Heart right ventricle (tissue), 16 donors: ENCODE data around the gene ZNF567. TPM values are rescaled to one million over a fixed set of nuclear protein-coding genes. Genes with fewer than 3 reads are reported as not detected.

Experiments used
- ATAC-seq, 8 donors: fragments of 200-7000 bp; cut with Tn5 transposase; one replicate each; pipeline ENCODE4 v1.9.1; 2020; ENCODE audit warnings: mild to moderate bottlenecking in 8 of 8, moderate library complexity in 8 of 8, moderate number of reproducible peaks in 1 of 8
- DNase-seq, 2 donors: peaks; one replicate each; pipeline ENCODE4 v3.0.0-alpha.2; 2020
- H3K27ac ChIP-seq, 10 donors: fragments of 200-600 bp; sonication (generic) in 2 of 10; one replicate each; pipeline versions ENCODE4 v1.5.0 to v1.8.0; 2020 to 2022; ENCODE audit warnings: mild to moderate bottlenecking in 3 of 10
- H3K27me3 ChIP-seq, 7 donors: fragments of 200-600 bp; one replicate each; pipeline ENCODE4 v1.8.0; 2021 to 2022; ENCODE audit warnings: mild to moderate bottlenecking in 2 of 7
- H3K36me3 ChIP-seq, 9 donors: fragments of 200-600 bp; sonication (generic) in 1 of 9; one replicate each; pipeline versions ENCODE4 v1.5.0 to v1.8.0; 2020 to 2022; ENCODE audit warnings: mild to moderate bottlenecking in 2 of 9
- H3K4me1 ChIP-seq, 9 donors: fragments of 200-600 bp; sonication (generic) in 1 of 9; one replicate each; pipeline versions ENCODE4 v1.5.0 to v1.8.0; 2020 to 2022; ENCODE audit warnings: mild to moderate bottlenecking in 4 of 9
- H3K4me3 ChIP-seq, 10 donors: fragments of 200-600 bp; sonication (generic) in 2 of 10; one replicate each; pipeline versions ENCODE4 v1.5.0 to v1.8.0; 2020 to 2022; ENCODE audit warnings: mild to moderate bottlenecking in 7 of 10, moderate library complexity in 2 of 10
- H3K9me3 ChIP-seq, 11 donors: fragments of 200-600 bp in 10 of 11; sonication (generic) in 2 of 11; one replicate each; pipeline versions ENCODE4 v1.5.0 to v1.8.0; 2013 to 2022; ENCODE audit warnings: mild to moderate bottlenecking in 2 of 11, control low read depth in 1 of 11, moderate library complexity in 1 of 11
- WGBS, 2 donors: extraction: QIAGEN DNeasy Blood & Tissue Kit; methylation state at CpG; one replicate each; pipeline ENCODE4 v1.1.7; 2013; ENCODE audit warnings: inconsistent platforms in 1 of 2; 5-methylcytosine and 5-hydroxymethylcytosine counted together
- intact Hi-C, 10 donors: fragments of 100-400 bp; cut with DNase I; formaldehyde crosslinking; loops; one replicate each; pipeline versions ENCODE4 v1.11.1 to v1.14.2; 2022
- polyA plus RNA-seq, 2 donors: library from polyadenylated mRNA; stranded (reverse); fragments of 200-250 nt; gene quantifications; one replicate each; pipeline ENCODE4 v1.2.3, GENCODE V29; 2013
- total RNA-seq, 10 donors: library from RNA; stranded (reverse); fragmentation: NEBNext Ultra II Directional in 3 of 10; extraction: Animal tissue kit (Norgen Biotek cat#: 25700) in 3 of 10; gene quantifications; one replicate each; pipeline versions ENCODE4 v1.2.1 to v1.2.4, GENCODE V29; 2021 to 2023
- TF ChIP-seq, protein P1 (sequence below), 9 donors: fragments of 200-600 bp; sonication (generic) in 2 of 9; IDR thresholded peaks; one replicate each; pipeline versions ENCODE4 v1.5.0 to v1.8.0; 2021 to 2022; ENCODE audit warnings: antibody characterized with exemption in 9 of 9, mild to moderate bottlenecking in 5 of 9, moderate library complexity in 1 of 9
- donor health status: Arrhythmogenic right ventricular cardiomyopathy.
- donor health status: ischemic (EF 13 %, LVEDD 7.1; RV severe dilation, severe dysfunction).
- donor health status: healthy with polysubstance abuse.
- donor health status: DM: no; HTN: yes; CAD: no.
- donor health status: DM: no; HTN: no; CAD: no.
- donor health status: ischemic (EF 25% LVEDD 6.9; RV normal size, moderate dysfunction).
- donor health status: ischemic (EF 25% LVEDD 5.7; RV mildly dilated, moderate dysfunction).
- donor health status: healthy.
- donor health status: DM: yes; HTN: yes; CAD: no.
- donor health status: Ischemic cardiomyopathy.
- donor health status: ischemic (EF 35%, LVEDD 5.7; RV mildly dilated, moderate dysfunction).
- donor health status: nonischemic (EF 11% LVEDD 7.7; RV severe dilation, severe dysfunction).
- donor health status: DM: yes; HTN: yes; CAD: no.
- donor health status: PGD.
- donor health status: ischemic (EF 29% LVEDD 5.4; RV normal size, mild dysfunction).
- donor health status: nonischemic (EF 23%, LVEDD 6.1; RV moderate dilation, normal function).

Gene ZNF567
- total and polyA plus RNA-seq, 12 donors, result 1.9 to 4.7 (median 3.6) TPM

- TF ChIP-seq, protein P1, sequence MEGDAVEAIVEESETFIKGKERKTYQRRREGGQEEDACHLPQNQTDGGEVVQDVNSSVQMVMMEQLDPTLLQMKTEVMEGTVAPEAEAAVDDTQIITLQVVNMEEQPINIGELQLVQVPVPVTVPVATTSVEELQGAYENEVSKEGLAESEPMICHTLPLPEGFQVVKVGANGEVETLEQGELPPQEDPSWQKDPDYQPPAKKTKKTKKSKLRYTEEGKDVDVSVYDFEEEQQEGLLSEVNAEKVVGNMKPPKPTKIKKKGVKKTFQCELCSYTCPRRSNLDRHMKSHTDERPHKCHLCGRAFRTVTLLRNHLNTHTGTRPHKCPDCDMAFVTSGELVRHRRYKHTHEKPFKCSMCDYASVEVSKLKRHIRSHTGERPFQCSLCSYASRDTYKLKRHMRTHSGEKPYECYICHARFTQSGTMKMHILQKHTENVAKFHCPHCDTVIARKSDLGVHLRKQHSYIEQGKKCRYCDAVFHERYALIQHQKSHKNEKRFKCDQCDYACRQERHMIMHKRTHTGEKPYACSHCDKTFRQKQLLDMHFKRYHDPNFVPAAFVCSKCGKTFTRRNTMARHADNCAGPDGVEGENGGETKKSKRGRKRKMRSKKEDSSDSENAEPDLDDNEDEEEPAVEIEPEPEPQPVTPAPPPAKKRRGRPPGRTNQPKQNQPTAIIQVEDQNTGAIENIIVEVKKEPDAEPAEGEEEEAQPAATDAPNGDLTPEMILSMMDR (IDR thresholded peaks at IDR 0.05), result no peak
Measured at GRCh38 chr19:36679455-36679854, 8.0 kb upstream of the ZNF567 start.

DNA sequence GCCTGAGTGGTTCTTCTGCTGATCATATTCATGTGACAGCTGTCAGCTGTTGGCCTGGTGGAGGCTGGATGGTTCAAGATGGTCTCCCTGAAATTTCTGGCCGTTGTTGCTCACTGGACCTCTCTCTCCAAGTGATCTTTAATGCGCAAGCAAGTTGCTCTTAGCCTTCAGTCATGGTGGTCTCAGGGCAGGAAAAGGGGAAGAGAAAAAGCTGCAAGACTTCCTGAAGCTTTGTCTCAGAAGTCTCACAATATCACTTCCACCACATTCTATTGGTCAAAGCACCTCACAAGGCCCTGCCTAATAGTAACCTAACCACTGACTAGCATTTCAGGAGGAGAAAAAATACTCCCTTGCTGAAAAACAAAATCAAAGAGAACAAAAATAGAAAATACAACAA lies 1.6 kb upstream of the ZNF567 start:
- H3K36me3 ChIP-seq, result peaks cover 0 to 56% (median 17%) of the 10 kb centered on the region in 9 donors
- TF ChIP-seq, protein P1 (IDR thresholded peaks at IDR 0.05), result no peak
- peak overlapping the region in 1 of 10 donors; percentile 57 for H3K27ac ChIP-seq
- peaks cover 4 to 26% (median 19%) of the 10 kb centered on the region in 9 donors for H3K4me1 ChIP-seq
- peak overlapping the region in 1 of 10 donors; percentile 78 for H3K4me3 ChIP-seq
- peaks cover 0 to 61% (median 2%) of the 10 kb centered on the region in 11 donors for H3K9me3 ChIP-seq
- ATAC-seq (no peak), DNase-seq (no peak)
- WGBS, 2 donors, result 93 to 94% methylated on average over 2 of the region's 2 CpGs
- no peaks in the 10 kb centered on the region for H3K27me3 ChIP-seq
- intact Hi-C loops, result loop anchor here in 1 of 10 donors (2.0 to 10.0 kb wide), 3 partner anchors 19 to 111 kb away; partner anchors contain the start of genes ZNF461, ZNF529 and ZNF850

More at GRCh38 chr19:36679455-36679854, 8.0 kb upstream of the ZNF567 start:
- ATAC-seq (no peak), DNase-seq (no peak)
- Histone ChIP-seq H3K36me3 (peaks cover 0 to 83% (median 30%) of the 10 kb centered on the region in 9 donors), H3K27me3 (no peaks in the 10 kb centered on the region), H3K4me1 (no peaks in the 10 kb centered on the region), H3K9me3 (peaks cover 0 to 98% (median 21%) of the 10 kb centered on the region in 11 donors), H3K4me3 (no peak overlapping the region), H3K27ac (no peak overlapping the region)
- intact Hi-C loops, result loop anchor here in 1 of 10 donors (10.0 kb wide), 1 partner anchor 155 kb away; the partner anchor contains the start of gene ZNF260

DNA sequence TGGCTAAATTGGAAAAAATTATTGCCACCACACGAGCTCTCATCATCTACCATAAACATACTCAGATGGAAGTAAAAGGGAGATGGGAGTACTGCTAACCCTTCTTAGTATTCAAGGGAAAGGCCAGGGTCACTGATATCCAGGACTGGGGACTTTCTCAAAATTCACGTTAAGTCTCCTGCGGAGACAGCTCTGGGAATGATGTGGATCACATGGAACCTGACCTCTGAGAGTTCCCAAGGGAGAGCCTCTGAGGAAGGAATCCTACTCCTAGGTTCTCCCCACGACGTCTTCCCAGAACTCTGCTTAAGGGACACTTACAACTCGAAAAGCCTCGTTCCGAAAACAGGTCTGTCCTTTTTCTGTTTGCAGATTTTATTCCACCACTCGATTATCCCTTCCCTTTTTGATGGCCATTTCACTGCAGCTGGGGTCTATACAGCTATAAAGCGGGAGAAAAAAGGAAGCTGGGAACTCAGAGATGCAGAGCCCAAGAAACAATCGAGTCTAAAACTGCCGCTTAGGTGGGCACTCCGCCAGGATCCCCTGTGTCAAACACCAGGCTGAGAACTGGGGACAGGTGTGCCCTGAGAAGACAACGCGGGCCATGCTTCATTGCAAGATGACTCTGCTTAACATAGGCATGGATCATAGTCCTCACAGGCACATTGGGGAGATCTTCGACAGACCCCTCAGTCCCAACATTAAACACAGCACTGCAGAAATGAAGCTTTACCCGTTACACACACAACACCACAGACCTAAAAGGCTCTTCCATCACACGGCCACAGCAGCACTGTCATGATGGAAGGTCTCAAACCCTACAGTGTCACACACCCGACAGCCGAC lies 823 bp upstream of the ZNF567 start:
- ATAC-seq, result peak in 5 of 8 donors; percentile 15 to 33 (median 24)
- Histone ChIP-seq H3K27me3 (no peaks in the 10 kb centered on the region), H3K4me3 (peak overlapping the region; percentile 60 to 89 (median 80)), H3K4me1 (peaks cover 4 to 26% (median 19%) of the 10 kb centered on the region in 9 donors), H3K9me3 (peaks cover 0 to 61% (median 2%) of the 10 kb centered on the region in 11 donors), H3K27ac (peak overlapping the region in 9 of 10 donors; percentile 38 to 86 (median 65)), H3K36me3 (peaks cover 0 to 57% (median 21%) of the 10 kb centered on the region in 9 donors)
- TF ChIP-seq, protein P1 (IDR thresholded peaks at IDR 0.05), result no peak
- peak; percentile 25 to 26 for DNase-seq
- intact Hi-C loops, result loop anchor here in 1 of 10 donors (2.0 to 10.0 kb wide), 3 partner anchors 20 to 112 kb away; partner anchors contain the start of genes ZNF461, ZNF529 and ZNF850
- WGBS, 2 donors, result 11 to 14% methylated on average over 20 of the region's 20 CpGs

DNA sequence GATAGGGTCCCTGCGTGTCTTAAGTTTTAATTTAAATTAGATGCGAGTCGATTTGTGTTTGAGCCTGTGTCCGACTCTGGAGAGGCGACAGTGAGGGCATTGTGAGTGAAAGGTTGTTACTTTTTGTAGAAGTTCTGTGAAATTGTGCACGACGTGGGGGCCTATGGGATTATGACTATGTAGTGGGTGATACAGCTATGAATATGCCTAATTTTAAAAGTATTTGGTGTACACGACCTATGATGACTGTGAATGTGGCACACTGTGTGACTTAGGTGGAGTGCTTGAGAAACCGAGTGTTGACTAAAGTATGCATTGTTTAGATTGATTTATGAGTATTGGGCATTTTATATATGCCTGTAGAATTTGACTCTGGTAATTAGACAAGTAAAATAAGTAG lies 646 bp downstream of the ZNF567 start:
- DNase-seq (no peak), ATAC-seq (no peak)
- peak overlapping the region in 9 of 10 donors; percentile 38 to 86 (median 75) for H3K27ac ChIP-seq
- intact Hi-C loops, result loop anchor here in 1 of 10 donors (10.0 kb wide), 2 partner anchors 87 to 113 kb away; partner anchors contain the start of genes ZNF529 and ZNF850
- peak overlapping the region; percentile 60 to 89 (median 80) for H3K4me3 ChIP-seq
- WGBS, 2 donors, result 8 to 11% methylated on average over 9 of the region's 9 CpGs
- no peaks in the 10 kb centered on the region for H3K27me3 ChIP-seq
- peaks cover 0 to 61% (median 36%) of the 10 kb centered on the region in 9 donors for H3K36me3 ChIP-seq
- peaks cover 4 to 26% (median 19%) of the 10 kb centered on the region in 9 donors for H3K4me1 ChIP-seq
- TF ChIP-seq, protein P1 (IDR thresholded peaks at IDR 0.05), result no peak
- peaks cover 0 to 61% (median 2%) of the 10 kb centered on the region in 11 donors for H3K9me3 ChIP-seq
